Fibroblast of mammary gland (primary cell): ENCODE measurements around the gene MRPL24.

Experiments used
- DNase-seq: peaks from one replicate; pipeline ENCODE4 v3.0.0-alpha.2; 2010; ENCODE audit warnings: low read depth
- H3K4me3 ChIP-seq: 2 replicates; pipeline ENCODE4 v1.5.1; 2011; ENCODE audit warnings: low read depth, mild to moderate bottlenecking, low read length, moderate library complexity; ENCODE audit not compliant: control insufficient read depth
- TF ChIP-seq, protein P1 (sequence below): conservative IDR thresholded peaks from 2 replicates; pipeline ENCODE4 v1.5.1; 2011; ENCODE audit warnings: low read depth, low read length, inconsistent platforms; ENCODE audit not compliant: control insufficient read depth, insufficient read depth

The MRPL24 gene

DNA sequence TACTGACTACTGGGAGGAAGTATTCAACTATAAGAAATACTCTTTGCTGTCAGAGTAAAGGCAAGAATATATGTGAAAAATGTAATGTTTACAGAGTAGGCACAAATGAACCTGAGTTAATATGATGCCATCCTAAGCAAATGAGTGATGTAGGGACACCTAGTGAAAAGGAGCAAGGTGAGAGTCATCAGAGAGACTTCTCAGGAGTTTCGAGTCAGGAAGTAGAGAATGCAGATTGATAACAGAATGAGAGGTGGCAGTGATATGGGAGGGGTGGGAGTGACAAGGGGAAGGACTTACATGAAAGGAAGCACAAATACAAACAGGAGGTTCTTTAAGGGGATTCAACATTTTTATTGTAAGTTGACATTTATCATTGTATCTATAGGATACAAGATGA is 36.7 kb upstream of the MRPL24 start:
- no peak overlapping the region for H3K4me3 ChIP-seq
- TF ChIP-seq, protein P1, sequence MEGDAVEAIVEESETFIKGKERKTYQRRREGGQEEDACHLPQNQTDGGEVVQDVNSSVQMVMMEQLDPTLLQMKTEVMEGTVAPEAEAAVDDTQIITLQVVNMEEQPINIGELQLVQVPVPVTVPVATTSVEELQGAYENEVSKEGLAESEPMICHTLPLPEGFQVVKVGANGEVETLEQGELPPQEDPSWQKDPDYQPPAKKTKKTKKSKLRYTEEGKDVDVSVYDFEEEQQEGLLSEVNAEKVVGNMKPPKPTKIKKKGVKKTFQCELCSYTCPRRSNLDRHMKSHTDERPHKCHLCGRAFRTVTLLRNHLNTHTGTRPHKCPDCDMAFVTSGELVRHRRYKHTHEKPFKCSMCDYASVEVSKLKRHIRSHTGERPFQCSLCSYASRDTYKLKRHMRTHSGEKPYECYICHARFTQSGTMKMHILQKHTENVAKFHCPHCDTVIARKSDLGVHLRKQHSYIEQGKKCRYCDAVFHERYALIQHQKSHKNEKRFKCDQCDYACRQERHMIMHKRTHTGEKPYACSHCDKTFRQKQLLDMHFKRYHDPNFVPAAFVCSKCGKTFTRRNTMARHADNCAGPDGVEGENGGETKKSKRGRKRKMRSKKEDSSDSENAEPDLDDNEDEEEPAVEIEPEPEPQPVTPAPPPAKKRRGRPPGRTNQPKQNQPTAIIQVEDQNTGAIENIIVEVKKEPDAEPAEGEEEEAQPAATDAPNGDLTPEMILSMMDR, result no peak

DNA sequence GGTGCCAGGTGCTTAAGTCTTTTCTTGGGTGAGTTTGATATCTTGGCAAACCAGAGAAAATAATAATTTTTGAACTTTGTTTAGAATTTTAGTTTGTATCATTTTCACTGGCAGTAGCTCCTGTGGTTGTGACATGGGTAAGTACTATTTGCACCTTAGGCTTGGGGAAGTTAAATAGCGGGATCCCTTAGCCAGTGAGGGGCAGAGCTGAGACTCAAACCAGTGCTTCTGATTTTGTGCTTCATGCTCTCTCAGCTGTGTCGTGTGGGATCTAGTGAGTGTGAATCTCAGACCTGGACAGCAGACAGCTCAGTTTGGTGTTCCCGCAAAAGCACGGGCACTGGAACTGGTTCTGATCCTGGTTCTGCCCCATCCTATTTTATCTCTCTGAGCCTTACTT is 36.1 kb upstream of the MRPL24 start:
- TF ChIP-seq, protein P1, result no peak
- H3K4me3 ChIP-seq, result no peak overlapping the region
- no peak for DNase-seq

More for the DNA sequence above, 36.7 kb upstream of the MRPL24 start:
- no peak for DNase-seq

DNA sequence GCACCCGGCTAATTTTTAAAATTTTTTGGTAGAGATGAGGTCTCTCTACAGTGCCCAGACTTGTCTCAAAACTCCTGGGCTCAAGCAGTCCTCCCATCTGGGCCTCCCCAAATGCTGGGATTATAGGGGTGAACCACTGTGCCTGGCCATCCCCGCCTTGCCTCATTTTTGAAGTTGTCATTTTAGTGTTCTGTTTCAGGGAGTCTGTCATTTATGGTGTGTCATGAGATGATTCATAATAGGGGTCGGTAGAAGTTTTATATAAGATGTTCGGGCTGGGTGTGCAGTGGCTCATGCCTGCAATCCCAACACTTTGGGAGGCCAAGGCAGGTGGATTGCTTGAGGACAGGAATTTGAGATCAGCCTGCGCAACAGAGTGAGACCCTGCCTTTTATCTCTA is 34.9 kb upstream of the MRPL24 start:
- TF ChIP-seq, protein P1, result no peak
- H3K4me3 ChIP-seq, result no peak overlapping the region
- DNase-seq, result no peak

DNA sequence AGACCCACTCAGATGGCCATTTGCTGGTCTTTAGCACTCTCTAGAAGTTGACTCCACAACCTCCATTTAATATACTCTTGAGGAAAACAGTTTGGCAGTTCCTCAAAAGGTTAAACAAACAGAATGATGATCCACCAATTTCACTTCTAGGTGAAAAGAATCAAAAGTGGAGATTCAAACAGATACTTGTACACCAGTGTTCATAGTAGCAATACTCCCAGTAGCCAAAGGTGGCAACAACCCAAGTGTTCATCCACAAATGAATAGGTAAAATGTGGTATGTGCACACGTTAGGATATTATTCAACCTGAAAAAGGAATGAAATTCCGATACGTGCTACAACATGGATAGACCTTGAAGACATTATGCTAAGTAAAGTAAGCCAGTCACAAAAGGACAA is 32.7 kb upstream of the MRPL24 start:
- H3K4me3 ChIP-seq, result no peak overlapping the region
- no peak for DNase-seq
- TF ChIP-seq, protein P1, result peak; percentile 6

DNA sequence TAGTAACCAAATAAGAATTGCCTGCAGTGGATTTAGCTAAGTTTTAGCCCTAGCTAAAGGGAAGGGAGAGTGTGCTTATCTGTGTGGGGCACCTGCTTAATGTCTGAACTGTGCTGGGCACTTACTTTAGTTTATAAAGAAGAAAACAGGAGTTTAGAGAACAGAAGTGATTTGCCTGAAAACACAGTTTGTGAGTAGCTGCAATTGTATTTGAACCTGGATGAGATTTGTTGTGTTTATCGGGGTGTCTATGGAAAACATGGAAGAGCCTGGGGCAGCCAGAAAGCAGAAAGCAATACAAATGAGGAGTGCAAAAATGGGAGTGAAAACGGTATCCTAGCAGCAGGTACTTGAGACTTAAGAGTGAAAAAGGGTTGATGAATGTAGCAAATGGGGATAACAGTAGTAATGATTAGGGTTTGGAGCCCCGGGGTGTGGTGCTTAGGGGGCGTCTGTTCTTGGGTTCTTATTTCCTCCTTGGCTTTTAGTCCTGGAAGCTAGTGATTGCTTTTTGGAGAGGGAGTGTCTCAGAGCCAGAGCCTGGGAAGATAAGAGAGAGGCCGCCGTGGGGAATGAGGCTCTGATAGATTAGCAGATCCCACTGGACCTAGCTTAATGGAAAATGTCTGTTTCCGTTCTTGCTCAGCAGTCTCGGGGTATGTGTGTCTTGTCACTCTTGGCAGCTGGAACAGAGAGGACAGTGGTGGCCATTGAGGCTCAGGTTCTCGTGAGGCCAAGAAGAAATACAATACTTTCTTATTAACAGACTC is 32.0 kb upstream of the MRPL24 start:
- TF ChIP-seq, protein P1, result no peak
- DNase-seq, result no peak
- no peak overlapping the region for H3K4me3 ChIP-seq

DNA sequence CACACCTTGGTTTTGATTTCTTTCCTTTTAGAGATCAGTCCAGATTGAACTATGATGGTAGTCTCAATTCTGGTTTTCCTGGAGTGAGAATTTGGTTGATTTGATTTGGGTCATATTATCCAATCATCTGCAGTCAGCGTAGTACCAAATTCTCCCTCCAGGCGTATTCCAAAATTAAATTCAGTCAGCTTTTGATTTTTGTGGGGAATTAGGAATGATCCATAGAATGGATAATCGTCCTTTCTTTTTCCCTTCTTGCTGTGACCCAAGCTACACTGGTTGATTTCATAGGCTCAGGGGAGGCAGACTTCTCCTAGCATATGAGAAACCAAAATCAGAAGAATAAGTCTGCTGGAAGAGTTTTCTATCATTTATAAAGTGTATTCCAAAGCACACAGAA is 31.3 kb upstream of the MRPL24 start:
- TF ChIP-seq, protein P1, result no peak
- H3K4me3 ChIP-seq, result no peak overlapping the region
- DNase-seq, result no peak

DNA sequence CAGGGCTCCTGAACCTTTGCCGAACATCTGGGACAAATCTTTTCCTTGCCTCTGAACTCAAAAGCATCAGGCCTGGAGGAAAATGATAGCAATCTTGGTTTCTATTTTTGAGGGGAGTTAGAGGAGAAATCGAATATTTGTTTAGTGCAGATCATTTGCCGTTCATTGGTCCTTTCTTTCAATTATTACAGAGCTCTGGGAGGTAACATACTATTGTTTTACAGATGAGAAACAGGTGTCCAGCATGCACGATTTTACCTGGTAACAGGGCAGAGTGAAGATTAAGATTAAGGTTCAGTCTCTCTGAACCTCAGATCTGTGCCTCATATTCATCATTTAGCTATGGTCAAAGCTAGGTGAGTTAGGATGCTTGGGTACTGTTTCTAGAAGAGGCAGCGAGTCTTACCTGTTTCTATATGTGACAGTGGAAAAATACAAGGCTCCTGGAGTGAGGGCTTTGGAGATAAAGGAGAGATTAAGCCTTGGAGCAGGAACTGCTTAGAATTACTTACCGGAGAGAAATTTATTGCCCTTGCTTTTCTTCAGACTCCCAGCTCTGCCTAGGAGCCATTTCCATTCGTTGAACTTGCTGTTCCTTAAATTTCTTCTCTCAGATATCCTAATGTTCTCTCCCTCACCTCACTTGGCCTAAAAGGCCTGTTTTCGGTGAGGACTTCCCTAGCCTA is 27.9 kb upstream of the MRPL24 start:
- no peak for DNase-seq
- peak overlapping the region; percentile 91 for H3K4me3 ChIP-seq
- TF ChIP-seq, protein P1, result no peak
